Glutamatergic neuron (in vitro differentiated cells): Measurements from ENCODE around the gene NAPA. TPM values are rescaled to one million over a fixed set of nuclear protein-coding genes. Genes with fewer than 3 reads are reported as not detected.

Experiments used
- DNase-seq: peaks from one replicate; pipeline ENCODE4 v3.0.0; 2022
- H3K27ac Mint-ChIP-seq: one replicate; pipeline ENCODE4 v1.8.0; 2020; ENCODE audit warnings: mild to moderate bottlenecking, mixed read lengths, inconsistent platforms; ENCODE audit not compliant: unreplicated experiment
- H3K27me3 Mint-ChIP-seq: one replicate; pipeline ENCODE4 v1.8.0; 2020; ENCODE audit warnings: mild to moderate bottlenecking, moderate library complexity, mixed read lengths, inconsistent platforms; ENCODE audit not compliant: unreplicated experiment
- H3K36me3 Mint-ChIP-seq: one replicate; pipeline ENCODE4 v1.8.0; 2020; ENCODE audit warnings: mild to moderate bottlenecking, mixed read lengths, inconsistent platforms; ENCODE audit not compliant: unreplicated experiment
- H3K4me1 Mint-ChIP-seq: one replicate; pipeline ENCODE4 v1.8.0; 2020; ENCODE audit warnings: mild to moderate bottlenecking, low read depth, mixed read lengths, inconsistent platforms; ENCODE audit not compliant: unreplicated experiment
- H3K4me3 Mint-ChIP-seq: one replicate; pipeline ENCODE4 v1.8.0; 2020; ENCODE audit warnings: mild to moderate bottlenecking, mixed read lengths, inconsistent platforms; ENCODE audit not compliant: unreplicated experiment
- H3K9me3 Mint-ChIP-seq: one replicate; pipeline ENCODE4 v1.8.0; 2020; ENCODE audit warnings: mild to moderate bottlenecking, moderate library complexity, mixed read lengths, inconsistent platforms; ENCODE audit not compliant: unreplicated experiment
- total RNA-seq: library from RNA; stranded (reverse); fragmentation: NEBNext Ultra II Directional; extraction: Animal tissue kit (Norgen Biotek cat#: 25700); gene quantifications from one replicate; pipeline ENCODE4 v1.2.1, GENCODE V29; 2021; ENCODE audit not compliant: unreplicated experiment
- TF ChIP-seq, protein P1 (sequence below): fragments of 200-600 bp; sonication (generic); IDR thresholded peaks from one replicate; pipeline ENCODE4 v1.5.0; 2021; ENCODE audit not compliant: partially characterized antibody, unreplicated experiment

NAPA gene
- total RNA-seq, 1 donor from 2014 or later: 262 TPM

- Mint-ChIP-seq H3K36me3 (no peaks in the 10 kb centered on the region), H3K9me3 (peaks cover 18% of the 10 kb centered on the region), H3K4me1 (peaks cover 46% of the 10 kb centered on the region), H3K27me3 (peaks cover 8% of the 10 kb centered on the region), H3K4me3 (no peak overlapping the region), H3K27ac (peak overlapping the region; percentile 12)
- TF ChIP-seq, protein P1, sequence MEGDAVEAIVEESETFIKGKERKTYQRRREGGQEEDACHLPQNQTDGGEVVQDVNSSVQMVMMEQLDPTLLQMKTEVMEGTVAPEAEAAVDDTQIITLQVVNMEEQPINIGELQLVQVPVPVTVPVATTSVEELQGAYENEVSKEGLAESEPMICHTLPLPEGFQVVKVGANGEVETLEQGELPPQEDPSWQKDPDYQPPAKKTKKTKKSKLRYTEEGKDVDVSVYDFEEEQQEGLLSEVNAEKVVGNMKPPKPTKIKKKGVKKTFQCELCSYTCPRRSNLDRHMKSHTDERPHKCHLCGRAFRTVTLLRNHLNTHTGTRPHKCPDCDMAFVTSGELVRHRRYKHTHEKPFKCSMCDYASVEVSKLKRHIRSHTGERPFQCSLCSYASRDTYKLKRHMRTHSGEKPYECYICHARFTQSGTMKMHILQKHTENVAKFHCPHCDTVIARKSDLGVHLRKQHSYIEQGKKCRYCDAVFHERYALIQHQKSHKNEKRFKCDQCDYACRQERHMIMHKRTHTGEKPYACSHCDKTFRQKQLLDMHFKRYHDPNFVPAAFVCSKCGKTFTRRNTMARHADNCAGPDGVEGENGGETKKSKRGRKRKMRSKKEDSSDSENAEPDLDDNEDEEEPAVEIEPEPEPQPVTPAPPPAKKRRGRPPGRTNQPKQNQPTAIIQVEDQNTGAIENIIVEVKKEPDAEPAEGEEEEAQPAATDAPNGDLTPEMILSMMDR: no peak
- DNase-seq: no peak
These were observed 11.6 kb downstream of the NAPA start for GRCh38 chr19:47503130-47503825.

- DNase-seq: no peak
- no peaks in the 10 kb centered on the region for H3K36me3 Mint-ChIP-seq
- peaks cover 58% of the 10 kb centered on the region for H3K4me1 Mint-ChIP-seq
- H3K4me3 Mint-ChIP-seq: peak overlapping the region; percentile 77
- TF ChIP-seq, protein P1: no peak
- peaks cover 17% of the 10 kb centered on the region for H3K9me3 Mint-ChIP-seq
- peak overlapping the region; percentile 93 for H3K27ac Mint-ChIP-seq
- H3K27me3 Mint-ChIP-seq: peaks cover 10% of the 10 kb centered on the region
These were observed 14.7 kb downstream of the NAPA start for GRCh38 chr19:47499863-47500830.

- Mint-ChIP-seq H3K27me3 (peaks cover 12% of the 10 kb centered on the region), H3K9me3 (peaks cover 20% of the 10 kb centered on the region), H3K4me1 (peaks cover 58% of the 10 kb centered on the region), H3K4me3 (peak overlapping the region; percentile 63), H3K36me3 (no peaks in the 10 kb centered on the region), H3K27ac (peak overlapping the region; percentile 93)
- TF ChIP-seq, protein P1: no peak
- DNase-seq: no peak
These were observed 15.5 kb downstream of the NAPA start for GRCh38 chr19:47499371-47499770.

- peaks cover 20% of the 10 kb centered on the region for H3K9me3 Mint-ChIP-seq
- no peak overlapping the region for H3K4me3 Mint-ChIP-seq
- no peak for DNase-seq
- TF ChIP-seq, protein P1: no peak
- H3K27ac Mint-ChIP-seq: peak overlapping the region; percentile 93
- peaks cover 59% of the 10 kb centered on the region for H3K4me1 Mint-ChIP-seq
- peaks cover 12% of the 10 kb centered on the region for H3K27me3 Mint-ChIP-seq
- H3K36me3 Mint-ChIP-seq: no peaks in the 10 kb centered on the region
These were observed 16.3 kb downstream of the NAPA start for GRCh38 chr19:47498561-47498960.
